ENCODE results near the gene SYPL1.

SYPL1 gene

GRCh38 chr7:106071999-106072714 lies 40.0 kb downstream of the SYPL1 start:
- peak overlapping the region; percentile 25 for H3K27ac ChIP-seq (ENCODE audit: low read depth, low read length)
- no peak overlapping the region for H3K4me3 ChIP-seq (ENCODE audit: low read depth, low read length)
- no peaks in the 10 kb centered on the region for H3K36me3 ChIP-seq (ENCODE audit: control insufficient read depth, insufficient read depth, low read length)
- no peaks in the 10 kb centered on the region for H3K27me3 ChIP-seq (ENCODE audit: control insufficient read depth, insufficient read depth, low read length)
- no peaks in the 10 kb centered on the region for H3K9me3 ChIP-seq (ENCODE audit: control insufficient read depth, insufficient read depth, low read length)
- H3K9ac ChIP-seq (ENCODE audit: low read depth, low read length), result no peak overlapping the region
- H3K4me1 ChIP-seq (ENCODE audit: control insufficient read depth, insufficient read depth, low read length), result no peaks in the 10 kb centered on the region

- H3K4me3 ChIP-seq (ENCODE audit: low read depth, low read length), result no peak overlapping the region
- H3K27me3 ChIP-seq (ENCODE audit: control insufficient read depth, insufficient read depth, low read length), result no peaks in the 10 kb centered on the region
- no peak overlapping the region for H3K9ac ChIP-seq (ENCODE audit: low read depth, low read length)
- no peaks in the 10 kb centered on the region for H3K4me1 ChIP-seq (ENCODE audit: control insufficient read depth, insufficient read depth, low read length)
- peak overlapping the region; percentile 32 for H3K27ac ChIP-seq (ENCODE audit: low read depth, low read length)
- H3K36me3 ChIP-seq (ENCODE audit: control insufficient read depth, insufficient read depth, low read length), result no peaks in the 10 kb centered on the region
- no peaks in the 10 kb centered on the region for H3K9me3 ChIP-seq (ENCODE audit: control insufficient read depth, insufficient read depth, low read length)
Observed at GRCh38 chr7:106071356-106071998, 40.6 kb downstream of the SYPL1 start.

- Histone ChIP-seq H3K27ac (ENCODE audit: low read depth, low read length) (no peak overlapping the region), H3K4me3 (ENCODE audit: low read depth, low read length) (no peak overlapping the region)
Observed at GRCh38 chr7:106070567-106071254, 41.4 kb downstream of the SYPL1 start.

GRCh38 chr7:106070201-106070551 lies 41.9 kb downstream of the SYPL1 start:
- H3K4me3 ChIP-seq (ENCODE audit: low read depth, low read length), result no peak overlapping the region
- H3K4me1 ChIP-seq (ENCODE audit: control insufficient read depth, insufficient read depth, low read length), result no peaks in the 10 kb centered on the region
- no peaks in the 10 kb centered on the region for H3K9me3 ChIP-seq (ENCODE audit: control insufficient read depth, insufficient read depth, low read length)
- no peaks in the 10 kb centered on the region for H3K36me3 ChIP-seq (ENCODE audit: control insufficient read depth, insufficient read depth, low read length)
- H3K27ac ChIP-seq (ENCODE audit: low read depth, low read length), result no peak overlapping the region
- H3K27me3 ChIP-seq (ENCODE audit: control insufficient read depth, insufficient read depth, low read length), result no peaks in the 10 kb centered on the region
- H3K9ac ChIP-seq (ENCODE audit: low read depth, low read length), result no peak overlapping the region

More at GRCh38 chr7:106070567-106071254, 41.4 kb downstream of the SYPL1 start:
- no peaks in the 10 kb centered on the region for H3K36me3 ChIP-seq (ENCODE audit: control insufficient read depth, insufficient read depth, low read length)
- no peaks in the 10 kb centered on the region for H3K9me3 ChIP-seq (ENCODE audit: control insufficient read depth, insufficient read depth, low read length)
- no peak overlapping the region for H3K9ac ChIP-seq (ENCODE audit: low read depth, low read length)
- no peaks in the 10 kb centered on the region for H3K4me1 ChIP-seq (ENCODE audit: control insufficient read depth, insufficient read depth, low read length)
- no peaks in the 10 kb centered on the region for H3K27me3 ChIP-seq (ENCODE audit: control insufficient read depth, insufficient read depth, low read length)

GRCh38 chr7:106069471-106070200 lies 42.5 kb downstream of the SYPL1 start:
- Histone ChIP-seq H3K36me3 (ENCODE audit: control insufficient read depth, insufficient read depth, low read length) (no peaks in the 10 kb centered on the region), H3K9ac (ENCODE audit: low read depth, low read length) (no peak overlapping the region), H3K27ac (ENCODE audit: low read depth, low read length) (no peak overlapping the region), H3K4me1 (ENCODE audit: control insufficient read depth, insufficient read depth, low read length) (no peaks in the 10 kb centered on the region), H3K27me3 (ENCODE audit: control insufficient read depth, insufficient read depth, low read length) (no peaks in the 10 kb centered on the region), H3K9me3 (ENCODE audit: control insufficient read depth, insufficient read depth, low read length) (no peaks in the 10 kb centered on the region), H3K4me3 (ENCODE audit: low read depth, low read length) (no peak overlapping the region)

- H3K27me3 ChIP-seq (ENCODE audit: control insufficient read depth, insufficient read depth, low read length), result no peaks in the 10 kb centered on the region
- no peaks in the 10 kb centered on the region for H3K4me1 ChIP-seq (ENCODE audit: control insufficient read depth, insufficient read depth, low read length)
- H3K27ac ChIP-seq (ENCODE audit: low read depth, low read length), result no peak overlapping the region
- H3K36me3 ChIP-seq (ENCODE audit: control insufficient read depth, insufficient read depth, low read length), result no peaks in the 10 kb centered on the region
- H3K4me3 ChIP-seq (ENCODE audit: low read depth, low read length), result no peak overlapping the region
- no peaks in the 10 kb centered on the region for H3K9me3 ChIP-seq (ENCODE audit: control insufficient read depth, insufficient read depth, low read length)
- no peak overlapping the region for H3K9ac ChIP-seq (ENCODE audit: low read depth, low read length)
Observed at GRCh38 chr7:106068986-106069385, 43.1 kb downstream of the SYPL1 start.

- H3K4me3 ChIP-seq (ENCODE audit: low read depth, low read length), result no peak overlapping the region
- no peaks in the 10 kb centered on the region for H3K27me3 ChIP-seq (ENCODE audit: control insufficient read depth, insufficient read depth, low read length)
- H3K4me1 ChIP-seq (ENCODE audit: control insufficient read depth, insufficient read depth, low read length), result no peaks in the 10 kb centered on the region
- no peak overlapping the region for H3K9ac ChIP-seq (ENCODE audit: low read depth, low read length)
- no peaks in the 10 kb centered on the region for H3K9me3 ChIP-seq (ENCODE audit: control insufficient read depth, insufficient read depth, low read length)
- H3K27ac ChIP-seq (ENCODE audit: low read depth, low read length), result no peak overlapping the region
- H3K36me3 ChIP-seq (ENCODE audit: control insufficient read depth, insufficient read depth, low read length), result no peaks in the 10 kb centered on the region
Observed at GRCh38 chr7:106068538-106068961, 43.6 kb downstream of the SYPL1 start.

- Histone ChIP-seq H3K36me3 (ENCODE audit: control insufficient read depth, insufficient read depth, low read length) (no peaks in the 10 kb centered on the region), H3K4me1 (ENCODE audit: control insufficient read depth, insufficient read depth, low read length) (no peaks in the 10 kb centered on the region), H3K9ac (ENCODE audit: low read depth, low read length) (no peak overlapping the region), H3K9me3 (ENCODE audit: control insufficient read depth, insufficient read depth, low read length) (no peaks in the 10 kb centered on the region), H3K27ac (ENCODE audit: low read depth, low read length) (no peak overlapping the region), H3K4me3 (ENCODE audit: low read depth, low read length) (no peak overlapping the region), H3K27me3 (ENCODE audit: control insufficient read depth, insufficient read depth, low read length) (no peaks in the 10 kb centered on the region)
Observed at GRCh38 chr7:106067678-106068077, 44.4 kb downstream of the SYPL1 start.

- Histone ChIP-seq H3K27me3 (ENCODE audit: control insufficient read depth, insufficient read depth, low read length) (no peaks in the 10 kb centered on the region), H3K4me3 (ENCODE audit: low read depth, low read length) (no peak overlapping the region), H3K9ac (ENCODE audit: low read depth, low read length) (no peak overlapping the region), H3K27ac (ENCODE audit: low read depth, low read length) (no peak overlapping the region), H3K9me3 (ENCODE audit: control insufficient read depth, insufficient read depth, low read length) (no peaks in the 10 kb centered on the region; the same call in 1 of the 2 replicates), H3K4me1 (ENCODE audit: control insufficient read depth, insufficient read depth, low read length) (no peaks in the 10 kb centered on the region), H3K36me3 (ENCODE audit: control insufficient read depth, insufficient read depth, low read length) (no peaks in the 10 kb centered on the region)
Observed at GRCh38 chr7:106065575-106066500, 46.3 kb downstream of the SYPL1 start.

Measured in HUES48 (cell line).